ENCODE measurements around the gene EIF3I.

The EIF3I gene

DNA sequence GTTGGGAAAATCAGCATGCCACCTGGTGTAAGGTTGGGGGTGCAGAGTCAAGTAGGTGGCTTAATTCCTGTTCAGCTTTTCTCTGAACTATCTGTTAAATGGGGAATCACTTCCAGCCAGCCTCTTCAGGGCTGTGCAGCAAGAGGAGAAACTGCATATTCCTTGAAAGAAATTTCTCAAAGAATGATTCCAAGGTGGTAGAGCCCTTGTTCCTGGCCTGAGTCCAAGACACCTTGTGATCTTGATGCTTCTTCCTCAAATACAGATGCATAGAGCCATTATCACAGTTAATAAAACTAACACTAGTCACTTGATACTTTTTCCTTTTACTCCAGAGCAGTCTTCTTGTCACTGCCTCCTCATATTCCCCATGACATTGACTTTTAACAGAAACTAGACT lies 37.6 kb upstream of the EIF3I start:
- H3K27ac ChIP-seq (ENCODE audit: extremely low read depth, low read depth, low read length) = no peak overlapping the region
- POLR2A ChIA-PET = interaction anchor here (1.2 kb wide), 1 partner anchor 16 kb away, joined by 6 read pairs; the partner anchor contains the start of gene CCDC28B
- TF ChIP-seq, protein P1, sequence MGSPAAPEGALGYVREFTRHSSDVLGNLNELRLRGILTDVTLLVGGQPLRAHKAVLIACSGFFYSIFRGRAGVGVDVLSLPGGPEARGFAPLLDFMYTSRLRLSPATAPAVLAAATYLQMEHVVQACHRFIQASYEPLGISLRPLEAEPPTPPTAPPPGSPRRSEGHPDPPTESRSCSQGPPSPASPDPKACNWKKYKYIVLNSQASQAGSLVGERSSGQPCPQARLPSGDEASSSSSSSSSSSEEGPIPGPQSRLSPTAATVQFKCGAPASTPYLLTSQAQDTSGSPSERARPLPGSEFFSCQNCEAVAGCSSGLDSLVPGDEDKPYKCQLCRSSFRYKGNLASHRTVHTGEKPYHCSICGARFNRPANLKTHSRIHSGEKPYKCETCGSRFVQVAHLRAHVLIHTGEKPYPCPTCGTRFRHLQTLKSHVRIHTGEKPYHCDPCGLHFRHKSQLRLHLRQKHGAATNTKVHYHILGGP (tag by site-specific recombination; IDR thresholded peaks at IDR 0.05) = peak; percentile 40; the same call in 1 of the 2 replicates
- TF ChIP-seq, protein P2, sequence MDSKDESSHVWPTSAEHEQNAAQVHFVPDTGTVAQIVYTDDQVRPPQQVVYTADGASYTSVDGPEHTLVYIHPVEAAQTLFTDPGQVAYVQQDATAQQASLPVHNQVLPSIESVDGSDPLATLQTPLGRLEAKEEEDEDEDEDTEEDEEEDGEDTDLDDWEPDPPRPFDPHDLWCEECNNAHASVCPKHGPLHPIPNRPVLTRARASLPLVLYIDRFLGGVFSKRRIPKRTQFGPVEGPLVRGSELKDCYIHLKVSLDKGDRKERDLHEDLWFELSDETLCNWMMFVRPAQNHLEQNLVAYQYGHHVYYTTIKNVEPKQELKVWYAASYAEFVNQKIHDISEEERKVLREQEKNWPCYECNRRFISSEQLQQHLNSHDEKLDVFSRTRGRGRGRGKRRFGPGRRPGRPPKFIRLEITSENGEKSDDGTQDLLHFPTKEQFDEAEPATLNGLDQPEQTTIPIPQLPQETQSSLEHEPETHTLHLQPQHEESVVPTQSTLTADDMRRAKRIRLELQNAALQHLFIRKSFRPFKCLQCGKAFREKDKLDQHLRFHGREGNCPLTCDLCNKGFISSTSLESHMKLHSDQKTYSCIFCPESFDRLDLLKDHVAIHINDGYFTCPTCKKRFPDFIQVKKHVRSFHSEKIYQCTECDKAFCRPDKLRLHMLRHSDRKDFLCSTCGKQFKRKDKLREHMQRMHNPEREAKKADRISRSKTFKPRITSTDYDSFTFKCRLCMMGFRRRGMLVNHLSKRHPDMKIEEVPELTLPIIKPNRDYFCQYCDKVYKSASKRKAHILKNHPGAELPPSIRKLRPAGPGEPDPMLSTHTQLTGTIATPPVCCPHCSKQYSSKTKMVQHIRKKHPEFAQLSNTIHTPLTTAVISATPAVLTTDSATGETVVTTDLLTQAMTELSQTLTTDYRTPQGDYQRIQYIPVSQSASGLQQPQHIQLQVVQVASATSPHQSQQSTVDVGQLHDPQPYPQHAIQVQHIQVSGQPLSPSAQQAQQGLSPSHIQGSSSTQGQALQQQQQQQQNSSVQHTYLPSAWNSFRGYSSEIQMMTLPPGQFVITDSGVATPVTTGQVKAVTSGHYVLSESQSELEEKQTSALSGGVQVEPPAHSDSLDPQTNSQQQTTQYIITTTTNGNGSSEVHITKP (tag by site-specific recombination; IDR thresholded peaks at IDR 0.05) = peak; percentile 56
- TF ChIP-seq ZNF184 (tag by site-specific recombination; IDR thresholded peaks at IDR 0.05) = peak; percentile 87; the same call in 1 of the 2 replicates
- no peak for TF ChIP-seq ZBTB7A (tag by site-specific recombination; IDR thresholded peaks at IDR 0.05; ENCODE audit: low read depth)
- no peak for TF ChIP-seq ZNF658 (tag by site-specific recombination; IDR thresholded peaks at IDR 0.05)
- peak; percentile 46; the same call in 1 of the 2 replicates for TF ChIP-seq ZNF660 (tag by site-specific recombination; IDR thresholded peaks at IDR 0.05)
- no peak for TF ChIP-seq ZNF664 (tag by site-specific recombination; IDR thresholded peaks at IDR 0.05)
- TF ChIP-seq, protein P3, sequence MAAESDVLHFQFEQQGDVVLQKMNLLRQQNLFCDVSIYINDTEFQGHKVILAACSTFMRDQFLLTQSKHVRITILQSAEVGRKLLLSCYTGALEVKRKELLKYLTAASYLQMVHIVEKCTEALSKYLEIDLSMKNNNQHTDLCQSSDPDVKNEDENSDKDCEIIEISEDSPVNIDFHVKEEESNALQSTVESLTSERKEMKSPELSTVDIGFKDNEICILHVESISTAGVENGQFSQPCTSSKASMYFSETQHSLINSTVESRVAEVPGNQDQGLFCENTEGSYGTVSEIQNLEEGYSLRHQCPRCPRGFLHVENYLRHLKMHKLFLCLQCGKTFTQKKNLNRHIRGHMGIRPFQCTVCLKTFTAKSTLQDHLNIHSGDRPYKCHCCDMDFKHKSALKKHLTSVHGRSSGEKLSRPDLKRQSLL (tag by site-specific recombination; IDR thresholded peaks at IDR 0.05) = 0 out of 2 replicates have a peak, but pooled peaks have one; percentile 17
- TF ChIP-seq ZNF529 (tag by site-specific recombination; IDR thresholded peaks at IDR 0.05; ENCODE audit: insufficient replicate concordance) = no peak
- H3K4me3 ChIP-seq (ENCODE audit: low read depth, low read length) = no peak overlapping the region
- H3K4me1 ChIP-seq (ENCODE audit: control insufficient read depth, insufficient read depth, low read length) = peaks cover 6% of the 10 kb centered on the region; the same call in 1 of the 2 replicates
- H3K9me3 ChIP-seq (ENCODE audit: control insufficient read depth, insufficient read depth, low read depth, low read length) = no peaks in the 10 kb centered on the region
- CTCF ChIA-PET = no interaction called here
- H3K36me3 ChIP-seq (ENCODE audit: control insufficient read depth in 2 of 2, insufficient read depth in 1 of 2, low read length in 2 of 2) = peaks cover 60 to 85% of the 10 kb centered on the region in 2 experiments

DNA sequence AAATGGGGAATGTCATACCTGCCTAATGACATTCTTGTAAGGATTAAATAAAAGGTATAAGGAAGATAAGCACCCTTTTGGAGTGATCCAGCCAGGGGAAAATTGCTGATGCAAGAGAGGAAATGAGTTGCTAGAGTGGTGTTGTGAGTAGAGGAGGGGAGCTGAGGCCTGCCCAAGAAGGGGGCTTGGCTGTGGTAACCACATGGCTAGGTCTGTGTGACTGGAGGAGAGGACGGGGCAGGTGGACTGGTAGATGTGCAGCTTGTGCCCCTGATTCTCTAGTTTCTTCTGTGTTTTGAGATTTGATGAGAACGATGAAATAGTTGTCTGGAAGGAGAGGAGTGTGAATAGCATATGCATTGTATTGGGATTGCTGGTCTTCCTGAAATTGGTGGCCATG lies 36.1 kb upstream of the EIF3I start:
- peak overlapping the region; percentile 24; the same call in 1 of the 2 replicates for H3K27ac ChIP-seq (ENCODE audit: extremely low read depth, low read depth, low read length)
- POLR2A ChIA-PET = no interaction called here

More for the DNA sequence above, 36.1 kb upstream of the EIF3I start:
- Histone ChIP-seq H3K36me3 (ENCODE audit: control insufficient read depth in 2 of 2, insufficient read depth in 1 of 2, low read length in 2 of 2) (peaks cover 73 to 91% of the 10 kb centered on the region in 2 experiments), H3K9me3 (ENCODE audit: control insufficient read depth, insufficient read depth, low read depth, low read length) (no peaks in the 10 kb centered on the region), H3K4me3 (ENCODE audit: low read depth, low read length) (no peak overlapping the region), H3K4me1 (ENCODE audit: control insufficient read depth, insufficient read depth, low read length) (peaks cover 4% of the 10 kb centered on the region; the same call in 1 of the 2 replicates)
- TF ChIP-seq KLF16 (tag by site-specific recombination; IDR thresholded peaks at IDR 0.05) = peak; percentile 51; the same call in 1 of the 2 replicates
- TF ChIP-seq EGR2 (tag by site-specific recombination; IDR thresholded peaks at IDR 0.05; ENCODE audit: low read depth) = no peak
- 0 out of 2 replicates have a peak, but pooled peaks have one; percentile 17 for TF ChIP-seq ZNF335 (tag by site-specific recombination; conservative IDR thresholded peaks at IDR 0.05)
- TF ChIP-seq, protein P2 (tag by site-specific recombination; IDR thresholded peaks at IDR 0.05) = 0 out of 2 replicates have a peak, but pooled peaks have one; percentile 33
- no peak for TF ChIP-seq ZNF560 (tag by site-specific recombination; IDR thresholded peaks at IDR 0.05; ENCODE audit: borderline replicate concordance)
- TF ChIP-seq, protein P4, sequence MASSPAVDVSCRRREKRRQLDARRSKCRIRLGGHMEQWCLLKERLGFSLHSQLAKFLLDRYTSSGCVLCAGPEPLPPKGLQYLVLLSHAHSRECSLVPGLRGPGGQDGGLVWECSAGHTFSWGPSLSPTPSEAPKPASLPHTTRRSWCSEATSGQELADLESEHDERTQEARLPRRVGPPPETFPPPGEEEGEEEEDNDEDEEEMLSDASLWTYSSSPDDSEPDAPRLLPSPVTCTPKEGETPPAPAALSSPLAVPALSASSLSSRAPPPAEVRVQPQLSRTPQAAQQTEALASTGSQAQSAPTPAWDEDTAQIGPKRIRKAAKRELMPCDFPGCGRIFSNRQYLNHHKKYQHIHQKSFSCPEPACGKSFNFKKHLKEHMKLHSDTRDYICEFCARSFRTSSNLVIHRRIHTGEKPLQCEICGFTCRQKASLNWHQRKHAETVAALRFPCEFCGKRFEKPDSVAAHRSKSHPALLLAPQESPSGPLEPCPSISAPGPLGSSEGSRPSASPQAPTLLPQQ (tag by site-specific recombination; IDR thresholded peaks at IDR 0.05) = 0 out of 2 replicates have a peak, but pooled peaks have one; percentile 36
- TF ChIP-seq ZNF596 (tag by site-specific recombination; IDR thresholded peaks at IDR 0.05) = no peak
- no peak for TF ChIP-seq ZNF664 (tag by site-specific recombination; IDR thresholded peaks at IDR 0.05)
- TF ChIP-seq ZNF768 (tag by site-specific recombination; IDR thresholded peaks at IDR 0.05) = no peak
- CTCF ChIA-PET = no interaction called here

All from HEK293 (cell line).